Measurements from ENCODE around the gene EXD3. TPM values are rescaled to one million over a fixed set of nuclear protein-coding genes. Genes with fewer than 3 reads are reported as not detected.

The EXD3 gene
- polyA plus RNA-seq, 2 of the 4 experiments (the other 2 are of a cell fraction): 3.4 to 4.5 TPM

GRCh38 chr9:137430723-137431415, 7.9 kb upstream of the EXD3 start:
- CTCF ChIA-PET: interaction anchor here (1.6 to 8.1 kb wide), 3 partner anchors 7 to 129 kb away, joined by 6 to 98 read pairs (median 86); partner anchors contain the start of genes ENTPD8, EXD3, NOXA1 and NRARP
- POLR2A ChIA-PET: interaction anchor here (1.5 kb wide), 1 partner anchor 8 kb away, joined by 5 read pairs; the partner anchor contains the start of genes EXD3 and NOXA1
- DNase-seq (ENCODE audit: low read depth in 1 of 2, low spot score in 1 of 2) (no peak), FAIRE-seq (no peak), ATAC-seq (no peak)
- Histone ChIP-seq H3K9me3 (no peaks in the 10 kb centered on the region), H3K4me3 (no peak overlapping the region), H3K27ac (no peak overlapping the region), H3K4me1 (peaks cover 16% of the 10 kb centered on the region), H3K4me2 (0 out of 3 replicates have a peak overlapping the region, but pooled peaks have one; percentile 74)
- TF ChIP-seq RFX5 (IDR thresholded peaks at IDR 0.05) (no peak), PHF8 (IDR thresholded peaks at IDR 0.05; ENCODE audit: borderline replicate concordance, low read depth) (no peak), HOXA7 (CRISPR knock-in tag; IDR thresholded peaks at IDR 0.05) (no peak), EHF (CRISPR knock-in tag; IDR thresholded peaks at IDR 0.05) (no peak), MAFK (IDR thresholded peaks at IDR 0.05; ENCODE audit: partially characterized antibody) (no peak), CBX2 (IDR thresholded peaks at IDR 0.05; ENCODE audit: borderline replicate concordance, low read depth) (no peak), BHLHE40 (IDR thresholded peaks at IDR 0.05; ENCODE audit: low read depth, low read length) (no peak), FOSL2 (IDR thresholded peaks at IDR 0.05) (no peak), FOSL2 (CRISPR knock-in tag; IDR thresholded peaks at IDR 0.05) (no peak), CEBPB (IDR thresholded peaks at IDR 0.05) (no peak), CHD4 (IDR thresholded peaks at IDR 0.05; ENCODE audit: borderline replicate concordance) (no peak), KDM5A (IDR thresholded peaks at IDR 0.05) (no peak), ESRRA (IDR thresholded peaks at IDR 0.05; ENCODE audit: borderline replicate concordance, low read length) (no peak), RNF2 (IDR thresholded peaks at IDR 0.05; ENCODE audit: borderline replicate concordance, low read depth) (no peak)
- 73% methylated on average over 8 of the region's 27 CpGs for WGBS (ENCODE audit: missing lambda C conversion rate)

- H3K4me3 ChIP-seq: peak overlapping the region; percentile 30
- CTCF ChIA-PET: interaction anchor here (1.1 to 8.1 kb wide), 4 partner anchors 15 to 133 kb away, joined by 4 to 98 read pairs (median 5); partner anchors contain the start of genes ENTPD8 and NRARP
These were observed 7.2 kb upstream of the EXD3 start for GRCh38 chr9:137429974-137430722.

GRCh38 chr9:137429546-137429890, 6.6 kb upstream of the EXD3 start:
- ChIA-PET POLR2A (no interaction called here), CTCF (interaction anchor here (1.1 to 8.1 kb wide), 4 partner anchors 15 to 132 kb away, joined by 4 to 98 read pairs (median 5); partner anchors contain the start of genes ENTPD8 and NRARP)
- H3K4me1 ChIP-seq: peaks cover 14% of the 10 kb centered on the region; the same call in 1 of the 3 replicates
- 83% methylated on average over 3 of the region's 14 CpGs for WGBS (ENCODE audit: missing lambda C conversion rate)
- DNase-seq (ENCODE audit: low read depth in 1 of 2, low spot score in 1 of 2) (no peak), FAIRE-seq (no peak), ATAC-seq (peak in 1 of 2 experiments; percentile 9; a peak in 1 of 6 replicates)
- no peaks in the 10 kb centered on the region for H3K9me3 ChIP-seq
- H3K27ac ChIP-seq: no peak overlapping the region; a peak in 1 of 6 replicates
- no peak overlapping the region; the same call in 2 of the 3 replicates for H3K4me3 ChIP-seq
- H3K4me2 ChIP-seq: peak overlapping the region; percentile 74
- TF ChIP-seq ZC3H11A (IDR thresholded peaks at IDR 0.05): no peak
- TF ChIP-seq NFE2L2 (conservative IDR thresholded peaks at IDR 0.05; ENCODE audit: low read length): no peak
- TF ChIP-seq RARB (CRISPR knock-in tag; IDR thresholded peaks at IDR 0.05): no peak
- no peak for TF ChIP-seq RFX5 (IDR thresholded peaks at IDR 0.05)
- no peak for TF ChIP-seq EHMT2 (IDR thresholded peaks at IDR 0.05; ENCODE audit: low read depth)
- no peak for TF ChIP-seq FOXS1 (CRISPR knock-in tag; IDR thresholded peaks at IDR 0.05)
- no peak for TF ChIP-seq PBX3 (IDR thresholded peaks at IDR 0.05)
- TF ChIP-seq HMGXB4 (CRISPR knock-in tag; IDR thresholded peaks at IDR 0.05; ENCODE audit: borderline replicate concordance): no peak
- no peak for TF ChIP-seq PHF8 (IDR thresholded peaks at IDR 0.05; ENCODE audit: borderline replicate concordance, low read depth)
- TF ChIP-seq EHF (CRISPR knock-in tag; IDR thresholded peaks at IDR 0.05): no peak
- TF ChIP-seq ZFP36 (IDR thresholded peaks at IDR 0.05; ENCODE audit: borderline replicate concordance, partially characterized antibody): no peak
- TF ChIP-seq MYC (IDR thresholded peaks at IDR 0.05; ENCODE audit: borderline replicate concordance, low read length): no peak
- TF ChIP-seq TFCP2L1 (CRISPR knock-in tag; IDR thresholded peaks at IDR 0.05): no peak
- no peak for TF ChIP-seq TP53 (CRISPR knock-in tag; IDR thresholded peaks at IDR 0.05)
- no peak for TF ChIP-seq RNF2 (IDR thresholded peaks at IDR 0.05; ENCODE audit: borderline replicate concordance, low read depth)
- no peak for TF ChIP-seq MAFK (IDR thresholded peaks at IDR 0.05; ENCODE audit: partially characterized antibody)

More at GRCh38 chr9:137429974-137430722, 7.2 kb upstream of the EXD3 start:
- POLR2A ChIA-PET: no interaction called here
- H3K27ac ChIP-seq: peak overlapping the region in 1 of 2 experiments; percentile 66; a peak in 3 of 6 replicates
- TF ChIP-seq USF2 (IDR thresholded peaks at IDR 0.05) (0 out of 2 replicates have a peak, but pooled peaks have one; percentile 5), SREBF2 (IDR thresholded peaks at IDR 0.05) (no peak), CEBPB (IDR thresholded peaks at IDR 0.05) (no peak)
- DNase-seq (ENCODE audit: low read depth in 1 of 2, low spot score in 1 of 2) (no peak), FAIRE-seq (no peak), ATAC-seq (peak; percentile 45 to 77; a peak in 4 of 6 replicates)
- peak overlapping the region; percentile 74 for H3K4me2 ChIP-seq
- no peaks in the 10 kb centered on the region for H3K9me3 ChIP-seq
- peaks cover 10% of the 10 kb centered on the region; the same call in 1 of the 3 replicates for H3K4me1 ChIP-seq
- 23% methylated on average over 14 of the region's 34 CpGs for WGBS (ENCODE audit: missing lambda C conversion rate)
